Measurements from ENCODE around the gene ACADSB. TPM values are rescaled to one million over a fixed set of nuclear protein-coding genes. Genes with fewer than 3 reads are reported as not detected.

The ACADSB gene
- polyA plus RNA-seq, 3 donors, result 3.9 to 14.7 (median 7.5) TPM

GRCh38 chr10:123069246-123069986, 60.6 kb downstream of the ACADSB start:
- H3K9ac ChIP-seq (ENCODE audit: insufficient read depth, low read length, poor library complexity, severe bottlenecking), result no peak overlapping the region
- no peaks in the 10 kb centered on the region for H3K4me1 ChIP-seq (ENCODE audit: control insufficient read depth in 1 of 2, insufficient read depth in 2 of 2, low read length in 2 of 2)
- H3K36me3 ChIP-seq (replicated peaks in 1 of 2; ENCODE audit: control insufficient read depth in 1 of 2, insufficient read depth in 2 of 2, low read length in 2 of 2), result no peaks in the 10 kb centered on the region
- H4K20me1 ChIP-seq (ENCODE audit: insufficient read depth, low read length), result no peaks in the 10 kb centered on the region
- peaks cover 0 to 2% of the 10 kb centered on the region in 2 donors for H3K27me3 ChIP-seq (ENCODE audit: control insufficient read depth in 2 of 2, insufficient read depth in 2 of 2, low read length in 2 of 2)
- no peak overlapping the region for H3K4me2 ChIP-seq (replicated peaks; ENCODE audit: extremely low read depth, low read length, poor library complexity, severe bottlenecking)
- H3K4me1 Mint-ChIP-seq, result no peaks in the 10 kb centered on the region
- WGBS (ENCODE audit: insufficient coverage), result no CpG with 5 or more reads among the region's 8 CpGs
- peaks cover 0 to 2% (median 0%) of the 10 kb centered on the region in 7 donors for H3K9me3 Mint-ChIP-seq
- no peak overlapping the region for H2AFZ ChIP-seq (ENCODE audit: insufficient read depth, low read depth, low read length, poor library complexity, severe bottlenecking)
- no peak for DNase-seq
- H3K27me3 Mint-ChIP-seq (ENCODE audit: low read depth in 3 of 3), result peaks cover 6 to 24% (median 8%) of the 10 kb centered on the region in 3 donors
- H3K27ac ChIP-seq (ENCODE audit: low read depth in 1 of 2, low read length in 2 of 2), result no peak overlapping the region
- H3K9me3 ChIP-seq (replicated peaks in 1 of 2; ENCODE audit: control insufficient read depth in 1 of 2, insufficient read depth in 1 of 2, low read length in 2 of 2), result no peaks in the 10 kb centered on the region
- H3K79me2 ChIP-seq (ENCODE audit: insufficient read depth, low read length), result no peaks in the 10 kb centered on the region
- H3K36me3 Mint-ChIP-seq, result no peaks in the 10 kb centered on the region
- H3K4me3 ChIP-seq (replicated peaks in 1 of 3; ENCODE audit: low read depth in 2 of 3, low read length in 3 of 3), result no peak overlapping the region
- no peak overlapping the region for H3K27ac Mint-ChIP-seq
- intact Hi-C loops (cut with micrococcal nuclease), result no loop called here
- TF ChIP-seq CTCF (IDR thresholded peaks at IDR 0.05), result no peak
- no peak overlapping the region for H3K4me3 Mint-ChIP-seq

- H3K9ac ChIP-seq (ENCODE audit: insufficient read depth, low read length, poor library complexity, severe bottlenecking), result no peak overlapping the region
- H3K4me1 ChIP-seq (ENCODE audit: control insufficient read depth in 1 of 2, insufficient read depth in 2 of 2, low read length in 2 of 2), result no peaks in the 10 kb centered on the region
- no peaks in the 10 kb centered on the region for H4K20me1 ChIP-seq (ENCODE audit: insufficient read depth, low read length)
- H3K4me2 ChIP-seq (replicated peaks; ENCODE audit: extremely low read depth, low read length, poor library complexity, severe bottlenecking), result no peak overlapping the region
- TF ChIP-seq CTCF (IDR thresholded peaks at IDR 0.05), result no peak
- no peak overlapping the region for H3K27ac ChIP-seq (ENCODE audit: low read depth in 1 of 2, low read length in 2 of 2)
- intact Hi-C loops (cut with micrococcal nuclease), result no loop called here
- no peaks in the 10 kb centered on the region for H3K27me3 ChIP-seq (ENCODE audit: control insufficient read depth in 2 of 2, insufficient read depth in 2 of 2, low read length in 2 of 2)
- H2AFZ ChIP-seq (ENCODE audit: insufficient read depth, low read depth, low read length, poor library complexity, severe bottlenecking), result no peak overlapping the region
- H3K4me3 ChIP-seq (replicated peaks in 1 of 3; ENCODE audit: low read depth in 2 of 3, low read length in 3 of 3), result no peak overlapping the region
- Mint-ChIP-seq H3K4me3 (no peak overlapping the region), H3K4me1 (no peaks in the 10 kb centered on the region), H3K36me3 (no peaks in the 10 kb centered on the region), H3K27ac (no peak overlapping the region), H3K9me3 (peaks cover 0 to 6% (median 5%) of the 10 kb centered on the region in 7 donors), H3K27me3 (ENCODE audit: low read depth in 3 of 3) (peaks cover 4 to 16% (median 6%) of the 10 kb centered on the region in 3 donors)
- no peaks in the 10 kb centered on the region for H3K79me2 ChIP-seq (ENCODE audit: insufficient read depth, low read length)
- peaks cover 0 to 2% of the 10 kb centered on the region in 2 donors for H3K9me3 ChIP-seq (replicated peaks in 1 of 2; ENCODE audit: control insufficient read depth in 1 of 2, insufficient read depth in 1 of 2, low read length in 2 of 2)
- no peaks in the 10 kb centered on the region for H3K36me3 ChIP-seq (replicated peaks in 1 of 2; ENCODE audit: control insufficient read depth in 1 of 2, insufficient read depth in 2 of 2, low read length in 2 of 2)
- no peak for DNase-seq
- WGBS (ENCODE audit: insufficient coverage), result 81% methylated on average over 6 of the region's 6 CpGs
Measured at GRCh38 chr10:123073187-123073586, 64.4 kb downstream of the ACADSB start.

All from CD14-positive monocyte (primary cell).